ENCODE data around the gene DNLZ.
A peak's percentile ranks its signal among the peaks of the same experiment; 100 is the strongest.

DNLZ gene

GRCh38 chr9:136353757-136354488, 9.6 kb downstream of the DNLZ start (continued):
- no peak for TF ChIP-seq PRDM2 (tag by site-specific recombination; IDR thresholded peaks at IDR 0.05; ENCODE audit: borderline replicate concordance)
- TF ChIP-seq GLIS1 (tag by site-specific recombination; IDR thresholded peaks at IDR 0.05) = peak; percentile 72
- no peak for TF ChIP-seq ZNF624 (tag by site-specific recombination; IDR thresholded peaks at IDR 0.05)
- TF ChIP-seq ZNF211 (tag by site-specific recombination; IDR thresholded peaks at IDR 0.05; ENCODE audit: low read depth) = no peak
- no peak for TF ChIP-seq PRDM1 (tag by site-specific recombination; IDR thresholded peaks at IDR 0.05)
- TF ChIP-seq EGR2 (tag by site-specific recombination; IDR thresholded peaks at IDR 0.05; ENCODE audit: low read depth) = 0 out of 2 replicates have a peak, but pooled peaks have one; percentile 5
- TF ChIP-seq SP2 (tag by site-specific recombination; IDR thresholded peaks at IDR 0.05) = 0 out of 2 replicates have a peak, but pooled peaks have one; percentile 8
- TF ChIP-seq ZFHX2 (tag by site-specific recombination; conservative IDR thresholded peaks at IDR 0.05) = peak; percentile 51; the same call in 1 of the 2 replicates
- peak; percentile 7 for TF ChIP-seq ZBTB26 (tag by site-specific recombination; optimal IDR thresholded peaks at IDR 0.05)
- TF ChIP-seq ZNF571 (tag by site-specific recombination; IDR thresholded peaks at IDR 0.05) = no peak
- 0 out of 2 replicates have a peak, but pooled peaks have one; percentile 6 for TF ChIP-seq PATZ1 (tag by site-specific recombination; IDR thresholded peaks at IDR 0.05)
- peak; percentile 52; the same call in 1 of the 2 replicates for TF ChIP-seq GLIS2 (tag by site-specific recombination; IDR thresholded peaks at IDR 0.05)
- TF ChIP-seq ZSCAN4 (tag by site-specific recombination; IDR thresholded peaks at IDR 0.05) = no peak
- no peak for TF ChIP-seq ZNF677 (tag by site-specific recombination; IDR thresholded peaks at IDR 0.05)
- TF ChIP-seq INSM2 (tag by site-specific recombination; IDR thresholded peaks at IDR 0.05) = no peak
- no peak for TF ChIP-seq ZBTB8A (tag by site-specific recombination; IDR thresholded peaks at IDR 0.05)
- TF ChIP-seq ZEB2 (tag by site-specific recombination; IDR thresholded peaks at IDR 0.05) = no peak
- TF ChIP-seq GFI1B (tag by site-specific recombination; IDR thresholded peaks at IDR 0.05) = no peak
- no peak for TF ChIP-seq BCL6B (tag by site-specific recombination; IDR thresholded peaks at IDR 0.05)
- TF ChIP-seq ZNF311 (tag by site-specific recombination; IDR thresholded peaks at IDR 0.05; ENCODE audit: borderline replicate concordance) = no peak
